DOHH2 (cell line): ENCODE measurements around the gene SORL1-AS1.

Source experiments
- CTCF ChIP-seq: fragments of 200-600 bp; sonication (generic); IDR thresholded peaks from one replicate; pipeline ENCODE4 v1.5.1; 2014; ENCODE audit warnings: antibody characterized with exemption, mild to moderate bottlenecking, low read depth, low read length; ENCODE audit not compliant: poor library complexity, severe bottlenecking
- EZH2phosphoT487 ChIP-seq: fragments of 200-600 bp; sonication (generic); IDR thresholded peaks from 2 replicates; pipeline ENCODE4 v1.6.1; 2017; ENCODE audit warnings: borderline replicate concordance, mild to moderate bottlenecking, antibody characterized with exemption, low read length, moderate library complexity, mixed read lengths

- TF ChIP-seq CTCF (no peak), EZH2phosphoT487 (no peak)
These were observed 11.7 kb upstream of the SORL1-AS1 start for GRCh38 chr11:121464352-121464946.
